Measurements from ENCODE around the gene UQCRHL. TPM values are rescaled to one million over a fixed set of nuclear protein-coding genes. Genes with fewer than 3 reads are reported as not detected.

UQCRHL gene
- total RNA-seq, 1 donor from 2014 or later: 2.0 TPM

DNA sequence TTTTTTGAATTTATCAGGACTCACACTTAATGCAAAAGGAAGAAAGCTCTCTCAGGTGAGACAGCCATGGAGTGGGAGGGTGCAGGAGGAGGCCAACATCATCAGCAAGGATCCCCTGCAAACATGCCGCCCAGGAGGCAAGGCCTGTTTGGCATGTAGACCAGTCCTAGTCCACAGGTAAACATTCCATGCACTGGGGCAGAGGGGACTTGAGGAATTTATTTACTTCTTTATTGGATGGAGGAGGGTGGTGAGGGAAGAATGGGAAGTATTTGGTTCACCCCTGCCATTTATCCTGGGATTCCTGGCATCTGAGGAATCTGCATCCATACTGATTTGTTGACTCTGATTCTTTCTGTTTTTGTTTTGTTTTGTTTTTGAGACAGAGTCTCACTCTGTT is 1.5 kb upstream of the UQCRHL start:
- no peaks in the 10 kb centered on the region for H3K36me3 Mint-ChIP-seq (ENCODE audit: unreplicated experiment)
- no peaks in the 10 kb centered on the region for H3K4me1 Mint-ChIP-seq (ENCODE audit: low read depth, unreplicated experiment)
- no peak overlapping the region for H3K4me3 Mint-ChIP-seq (ENCODE audit: unreplicated experiment)
- peaks cover 2% of the 10 kb centered on the region for H3K9me3 Mint-ChIP-seq (ENCODE audit: unreplicated experiment)
- H3K27ac Mint-ChIP-seq (ENCODE audit: unreplicated experiment): no peak overlapping the region
- DNase-seq: no peak
- no peak for TF ChIP-seq CTCF (IDR thresholded peaks at IDR 0.05; ENCODE audit: partially characterized antibody, unreplicated experiment)
- peaks cover 6% of the 10 kb centered on the region for H3K27me3 Mint-ChIP-seq (ENCODE audit: unreplicated experiment)

GRCh38 chr1:15807121-15807520 is 328 bp downstream of the UQCRHL start:
- no peaks in the 10 kb centered on the region for H3K36me3 Mint-ChIP-seq (ENCODE audit: unreplicated experiment)
- no peak for TF ChIP-seq CTCF (IDR thresholded peaks at IDR 0.05; ENCODE audit: partially characterized antibody, unreplicated experiment)
- H3K9me3 Mint-ChIP-seq (ENCODE audit: unreplicated experiment): peaks cover 2% of the 10 kb centered on the region
- H3K27me3 Mint-ChIP-seq (ENCODE audit: unreplicated experiment): peaks cover 9% of the 10 kb centered on the region
- no peak for DNase-seq
- H3K4me3 Mint-ChIP-seq (ENCODE audit: unreplicated experiment): no peak overlapping the region
- H3K27ac Mint-ChIP-seq (ENCODE audit: unreplicated experiment): no peak overlapping the region
- no peaks in the 10 kb centered on the region for H3K4me1 Mint-ChIP-seq (ENCODE audit: low read depth, unreplicated experiment)

DNA sequence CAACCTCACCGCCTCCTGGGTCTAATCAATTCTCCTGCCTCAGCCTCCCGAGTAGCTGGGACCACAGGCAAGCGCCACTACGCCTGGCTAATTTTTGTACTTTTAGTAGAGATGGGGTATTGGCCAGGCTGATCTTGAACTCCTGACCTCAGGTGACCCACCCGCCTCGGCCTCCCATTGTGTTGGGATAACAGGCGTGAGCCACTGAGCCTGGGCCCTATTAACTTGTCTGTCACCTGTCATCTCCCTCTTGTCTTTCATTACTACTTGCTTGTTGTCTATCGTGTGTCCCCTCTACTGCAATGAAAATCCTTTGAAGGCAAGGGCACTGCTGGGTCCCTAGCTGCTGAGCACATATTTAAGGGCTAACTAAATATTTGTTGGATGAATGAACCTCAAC is 3.4 kb downstream of the UQCRHL start:
- H3K36me3 Mint-ChIP-seq (ENCODE audit: unreplicated experiment): no peaks in the 10 kb centered on the region
- peaks cover 2% of the 10 kb centered on the region for H3K9me3 Mint-ChIP-seq (ENCODE audit: unreplicated experiment)
- no peak overlapping the region for H3K4me3 Mint-ChIP-seq (ENCODE audit: unreplicated experiment)
- peaks cover 6% of the 10 kb centered on the region for H3K27me3 Mint-ChIP-seq (ENCODE audit: unreplicated experiment)
- H3K27ac Mint-ChIP-seq (ENCODE audit: unreplicated experiment): no peak overlapping the region
- peaks cover 6% of the 10 kb centered on the region for H3K4me1 Mint-ChIP-seq (ENCODE audit: low read depth, unreplicated experiment)
- TF ChIP-seq CTCF (IDR thresholded peaks at IDR 0.05; ENCODE audit: partially characterized antibody, unreplicated experiment): no peak
- no peak for DNase-seq

DNA sequence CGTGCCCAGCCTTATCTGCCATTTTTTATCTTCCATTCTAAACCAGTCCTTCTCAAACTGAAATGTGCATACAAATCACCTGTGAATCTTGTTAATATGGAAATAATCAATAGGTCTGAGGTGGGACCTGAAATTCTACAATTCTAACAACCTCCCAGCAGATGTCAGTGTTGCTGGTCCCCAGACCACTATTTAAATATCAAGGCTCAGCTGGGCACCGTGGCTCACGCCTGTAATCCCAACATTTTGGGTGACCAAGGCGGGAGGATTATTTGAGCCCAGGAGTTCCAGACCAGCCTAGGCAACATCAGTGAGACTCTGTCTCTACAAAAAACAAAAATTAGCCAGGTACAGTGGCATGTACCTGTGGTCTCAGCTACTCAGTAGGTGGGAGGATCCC is 4.1 kb downstream of the UQCRHL start:
- Mint-ChIP-seq H3K9me3 (ENCODE audit: unreplicated experiment) (peaks cover 2% of the 10 kb centered on the region), H3K4me3 (ENCODE audit: unreplicated experiment) (no peak overlapping the region), H3K36me3 (ENCODE audit: unreplicated experiment) (no peaks in the 10 kb centered on the region), H3K4me1 (ENCODE audit: low read depth, unreplicated experiment) (peaks cover 6% of the 10 kb centered on the region), H3K27me3 (ENCODE audit: unreplicated experiment) (peaks cover 6% of the 10 kb centered on the region), H3K27ac (ENCODE audit: unreplicated experiment) (no peak overlapping the region)
- TF ChIP-seq CTCF (IDR thresholded peaks at IDR 0.05; ENCODE audit: partially characterized antibody, unreplicated experiment): peak; percentile 41
- peak; percentile 44 for DNase-seq

GRCh38 chr1:15802234-15802965 is 5.0 kb downstream of the UQCRHL start:
- no peak overlapping the region for H3K4me3 Mint-ChIP-seq (ENCODE audit: unreplicated experiment)

More at GRCh38 chr1:15802234-15802965, 5.0 kb downstream of the UQCRHL start:
- Mint-ChIP-seq H3K36me3 (ENCODE audit: unreplicated experiment) (no peaks in the 10 kb centered on the region), H3K4me1 (ENCODE audit: low read depth, unreplicated experiment) (peaks cover 6% of the 10 kb centered on the region), H3K9me3 (ENCODE audit: unreplicated experiment) (no peaks in the 10 kb centered on the region), H3K27me3 (ENCODE audit: unreplicated experiment) (peaks cover 4% of the 10 kb centered on the region), H3K27ac (ENCODE audit: unreplicated experiment) (no peak overlapping the region)
- DNase-seq: no peak
- no peak for TF ChIP-seq CTCF (IDR thresholded peaks at IDR 0.05; ENCODE audit: partially characterized antibody, unreplicated experiment)
